OCI-LY1 (cell line): ENCODE measurements around the gene GIT2.
"Not testable (repeated sequence)": the region's sequence is repeated elsewhere in the genome, so short reads cannot be mapped to it uniquely, and the experiment has no call there.

Source experiments
- H2AFZ ChIP-seq: fragments of 200-600 bp; sonication (generic), shearing (Covaris generic); 2 replicates; pipeline ENCODE4 v1.6.0; 2014; ENCODE audit warnings: antibody characterized with exemption, mild to moderate bottlenecking, low read length
- H3F3A ChIP-seq: fragments of 200-600 bp; sonication (generic), shearing (Covaris generic); 2 replicates; pipeline ENCODE4 v1.6.0; 2014; ENCODE audit warnings: mild to moderate bottlenecking, antibody characterized with exemption, low read length, moderate library complexity; ENCODE audit not compliant: insufficient read depth
- H3K27ac ChIP-seq: fragments of 200-600 bp; sonication (generic); 2 replicates; pipeline ENCODE4 v1.5.1; 2014; ENCODE audit warnings: low read length, mixed run types, mild to moderate bottlenecking, low read depth; ENCODE audit not compliant: poor library complexity, severe bottlenecking
- H3K27me3 ChIP-seq: fragments of 200-600 bp; sonication (generic); 2 replicates; pipeline ENCODE4 v1.6.0; 2014; ENCODE audit warnings: antibody characterized with exemption, mild to moderate bottlenecking, low read length, moderate library complexity; ENCODE audit not compliant: insufficient read depth
- H3K36me3 ChIP-seq: fragments of 200-600 bp; sonication (generic); 2 replicates; pipeline ENCODE4 v1.6.1; 2014; ENCODE audit warnings: mild to moderate bottlenecking, antibody characterized with exemption, low read length, moderate library complexity, mixed read lengths; ENCODE audit not compliant: insufficient read depth
- H3K4me1 ChIP-seq: fragments of 200-600 bp; sonication (generic); 2 replicates; pipeline ENCODE4 v1.5.1; 2014; ENCODE audit warnings: mild to moderate bottlenecking, low read length, moderate library complexity; ENCODE audit not compliant: insufficient read depth, severe bottlenecking
- H3K4me2 ChIP-seq: fragments of 200-600 bp; sonication (generic), shearing (Covaris generic); 2 replicates; pipeline ENCODE4 v1.6.1; 2014; ENCODE audit warnings: low read length
- H3K4me3 ChIP-seq: fragments of 200-600 bp; sonication (generic); 2 replicates; pipeline ENCODE4 v1.5.1; 2014; ENCODE audit warnings: low read length, low read depth, mild to moderate bottlenecking, mixed read lengths; ENCODE audit not compliant: poor library complexity, severe bottlenecking
- H3K79me2 ChIP-seq: fragments of 200-600 bp; shearing (Covaris generic); 2 replicates; pipeline ENCODE4 v1.6.1; 2016; ENCODE audit warnings: mixed run types, low read length, mixed read lengths; ENCODE audit not compliant: insufficient read depth
- H3K9ac ChIP-seq: fragments of 200-600 bp; sonication (generic), shearing (Covaris generic); 2 replicates; pipeline ENCODE4 v1.6.1; 2014; ENCODE audit warnings: mild to moderate bottlenecking, low read length, mixed read lengths
- H3K9me2 ChIP-seq: fragments of 200-600 bp; sonication (generic), shearing (Covaris generic); 2 replicates; pipeline ENCODE4 v1.6.1; 2014; ENCODE audit warnings: low read depth, mild to moderate bottlenecking, low read length, mixed read lengths
- H3K9me3 ChIP-seq: fragments of 200-600 bp; shearing (Covaris generic); 2 replicates; pipeline ENCODE4 v1.6.1; 2014; ENCODE audit warnings: low read length, mixed read lengths
- H4K20me1 ChIP-seq: fragments of 200-600 bp; sonication (generic), shearing (Covaris generic); 2 replicates; pipeline ENCODE4 v1.6.0; 2016; ENCODE audit warnings: mild to moderate bottlenecking, low read length; ENCODE audit not compliant: insufficient read depth
- CTCF ChIP-seq: fragments of 200-600 bp; sonication (generic), shearing (Covaris generic); IDR thresholded peaks from 2 replicates; pipeline ENCODE4 v1.5.1; 2017; ENCODE audit warnings: mild to moderate bottlenecking, antibody characterized with exemption, low read length, moderate library complexity, mixed read lengths
- EZH2 ChIP-seq: fragments of 200-600 bp; sonication (generic), shearing (Covaris generic); IDR thresholded peaks from 2 replicates; pipeline ENCODE4 v1.8.0; 2017; ENCODE audit warnings: borderline replicate concordance, mixed run types, mild to moderate bottlenecking, antibody characterized with exemption, low read length, moderate library complexity, mixed read lengths

GIT2 gene

DNA sequence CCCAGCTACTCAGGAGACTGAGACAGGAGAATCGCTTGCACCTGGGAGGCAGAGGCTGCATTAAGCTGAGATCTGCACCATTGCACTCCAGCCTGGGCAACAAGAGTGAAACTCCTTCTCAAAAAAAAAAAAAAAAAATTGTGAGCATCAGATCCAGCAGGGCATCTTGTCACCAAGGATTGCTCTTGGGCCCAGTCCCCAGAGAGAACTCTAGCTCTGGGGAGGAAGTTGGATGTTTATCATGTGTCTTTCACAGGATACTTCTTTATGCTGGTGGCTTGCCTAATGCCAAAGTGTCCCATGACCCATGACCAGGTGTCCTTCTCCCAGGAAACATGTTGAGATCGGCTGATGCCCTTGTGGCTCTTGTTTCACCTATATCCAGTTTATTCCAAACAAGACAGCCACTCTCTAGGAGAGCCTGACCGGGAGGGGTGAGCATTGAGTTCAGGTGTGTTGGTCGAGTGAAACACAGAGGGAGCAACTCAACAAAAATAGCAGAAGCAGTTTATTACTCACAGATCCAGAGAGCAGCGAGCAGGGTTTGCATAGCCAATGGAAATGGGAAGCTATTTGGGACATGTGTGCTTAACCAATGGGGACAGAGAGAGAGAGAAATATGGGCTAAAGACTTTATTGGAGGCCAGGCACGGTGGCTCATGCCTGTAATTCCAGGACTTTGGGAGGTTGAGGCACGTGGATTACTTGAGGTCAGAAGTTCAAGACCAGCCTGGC lies 102.7 kb downstream of the GIT2 start:
- H2AFZ ChIP-seq = no peak overlapping the region
- no peaks in the 10 kb centered on the region for H3F3A ChIP-seq
- H3K27me3 ChIP-seq = no peaks in the 10 kb centered on the region
- no peaks in the 10 kb centered on the region for H3K79me2 ChIP-seq
- H3K4me1 ChIP-seq = peaks cover 5% of the 10 kb centered on the region
- H3K9me3 ChIP-seq = no peaks in the 10 kb centered on the region
- no peak overlapping the region for H3K27ac ChIP-seq
- TF ChIP-seq CTCF = no peak
- TF ChIP-seq EZH2 = no peak
- H3K36me3 ChIP-seq = no peaks in the 10 kb centered on the region
- H3K9me2 ChIP-seq = no peaks in the 10 kb centered on the region
- H3K4me3 ChIP-seq = no peak overlapping the region
- no peak overlapping the region for H3K4me2 ChIP-seq
- H4K20me1 ChIP-seq = no peaks in the 10 kb centered on the region
- no peak overlapping the region for H3K9ac ChIP-seq

DNA sequence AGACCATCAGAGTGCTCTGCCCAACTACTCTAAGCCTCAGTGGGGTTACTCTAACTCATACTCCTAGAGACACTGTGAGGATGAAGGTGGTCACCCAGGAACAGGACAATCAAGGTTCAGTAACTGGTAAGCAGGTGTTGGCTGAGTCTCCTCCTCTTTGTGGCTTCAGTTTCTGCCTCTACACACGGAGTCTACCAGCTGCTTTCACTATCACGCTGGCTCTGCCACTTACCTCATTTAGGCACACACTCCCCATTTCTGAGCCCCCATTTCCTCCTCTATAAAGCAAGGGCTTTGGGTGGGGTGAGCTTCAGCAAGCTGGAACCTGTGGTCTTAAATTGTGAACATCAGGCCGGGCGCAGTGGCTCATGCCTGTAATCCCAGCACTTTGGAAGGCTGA lies 103.4 kb downstream of the GIT2 start:
- no peak overlapping the region for H3K4me3 ChIP-seq
- no peaks in the 10 kb centered on the region for H3K36me3 ChIP-seq
- H2AFZ ChIP-seq = no peak overlapping the region
- H3K27ac ChIP-seq = no peak overlapping the region
- H3F3A ChIP-seq = no peaks in the 10 kb centered on the region
- H3K9me3 ChIP-seq = no peaks in the 10 kb centered on the region
- no peak overlapping the region for H3K4me2 ChIP-seq
- no peak overlapping the region for H3K9ac ChIP-seq
- H3K9me2 ChIP-seq = no peaks in the 10 kb centered on the region
- H4K20me1 ChIP-seq = no peaks in the 10 kb centered on the region
- H3K27me3 ChIP-seq = no peaks in the 10 kb centered on the region
- TF ChIP-seq CTCF = no peak
- no peak for TF ChIP-seq EZH2
- no peaks in the 10 kb centered on the region for H3K79me2 ChIP-seq
- peaks cover 7% of the 10 kb centered on the region for H3K4me1 ChIP-seq

DNA sequence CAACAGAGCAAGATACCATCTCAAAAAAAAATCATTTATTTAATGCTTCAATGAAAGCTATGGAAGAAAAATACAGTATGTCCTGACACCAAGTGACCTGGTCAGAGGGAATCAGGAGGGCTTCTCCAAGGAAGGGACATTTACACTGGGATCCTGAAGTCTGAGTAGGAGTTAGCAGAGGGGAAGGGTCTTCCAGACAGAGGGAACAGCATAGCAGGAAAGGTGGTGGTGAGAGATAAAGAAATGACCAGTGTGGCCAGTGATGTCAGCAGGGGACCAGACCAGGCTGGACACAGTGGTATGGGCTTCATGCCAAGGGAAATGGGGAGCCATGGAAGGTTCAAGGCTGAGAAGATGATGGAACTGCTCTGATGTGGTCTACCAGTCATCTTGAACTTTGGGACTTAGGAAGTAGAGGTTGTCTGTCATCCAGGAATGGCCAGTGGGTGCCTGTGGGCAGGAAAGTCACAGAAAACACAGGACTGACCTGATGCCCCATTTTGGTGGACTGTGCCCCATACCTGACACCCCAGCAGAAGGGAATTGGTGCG lies 103.9 kb downstream of the GIT2 start:
- no peaks in the 10 kb centered on the region for H3K9me2 ChIP-seq
- H3K4me1 ChIP-seq = peaks cover 7% of the 10 kb centered on the region
- no peak overlapping the region for H3K4me3 ChIP-seq
- TF ChIP-seq EZH2 = no peak
- no peak for TF ChIP-seq CTCF
- H3K79me2 ChIP-seq = no peaks in the 10 kb centered on the region
- no peaks in the 10 kb centered on the region for H4K20me1 ChIP-seq
- H3K27ac ChIP-seq = no peak overlapping the region
- no peaks in the 10 kb centered on the region for H3K27me3 ChIP-seq
- H3F3A ChIP-seq = no peaks in the 10 kb centered on the region
- no peaks in the 10 kb centered on the region for H3K36me3 ChIP-seq
- no peak overlapping the region for H3K4me2 ChIP-seq
- H2AFZ ChIP-seq = no peak overlapping the region
- H3K9ac ChIP-seq = no peak overlapping the region
- no peaks in the 10 kb centered on the region for H3K9me3 ChIP-seq

DNA sequence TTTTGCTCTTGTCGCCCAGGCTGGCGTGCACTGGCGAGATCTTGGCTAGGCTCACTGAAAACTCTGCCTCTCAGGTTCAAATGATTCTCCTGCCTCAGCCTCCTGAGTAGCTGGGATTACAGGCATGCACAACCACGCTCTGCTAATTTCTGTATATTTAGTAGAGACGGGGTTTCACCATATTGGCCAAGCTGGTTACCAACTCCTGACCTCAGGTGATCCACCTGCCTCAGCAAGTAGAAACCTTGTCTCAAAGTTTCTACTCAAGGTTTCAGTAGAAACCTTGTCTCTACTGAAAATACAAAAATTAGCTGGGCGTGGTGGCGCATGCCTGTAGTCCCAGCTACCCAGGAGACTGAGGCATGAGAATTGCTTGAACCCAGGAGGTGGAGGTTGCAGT lies 104.4 kb downstream of the GIT2 start:
- not testable (repeated sequence) for H3K4me1 ChIP-seq, H3K27me3 ChIP-seq, H3K4me3 ChIP-seq, H4K20me1 ChIP-seq, H3K9me2 ChIP-seq, H3K36me3 ChIP-seq, H3K4me2 ChIP-seq, H3K79me2 ChIP-seq, H3K27ac ChIP-seq, H2AFZ ChIP-seq, H3F3A ChIP-seq, H3K9me3 ChIP-seq, H3K9ac ChIP-seq
